ENCODE results near the gene MKNK2. TPM values are rescaled to one million over a fixed set of nuclear protein-coding genes. Genes with fewer than 3 reads are reported as not detected.

MKNK2 gene
- total and polyA plus RNA-seq, 2 donors (not counting 3 experiments of a cell fraction or from before 2014, with no cell fraction given), result 65.1 to 86.1 TPM

DNA sequence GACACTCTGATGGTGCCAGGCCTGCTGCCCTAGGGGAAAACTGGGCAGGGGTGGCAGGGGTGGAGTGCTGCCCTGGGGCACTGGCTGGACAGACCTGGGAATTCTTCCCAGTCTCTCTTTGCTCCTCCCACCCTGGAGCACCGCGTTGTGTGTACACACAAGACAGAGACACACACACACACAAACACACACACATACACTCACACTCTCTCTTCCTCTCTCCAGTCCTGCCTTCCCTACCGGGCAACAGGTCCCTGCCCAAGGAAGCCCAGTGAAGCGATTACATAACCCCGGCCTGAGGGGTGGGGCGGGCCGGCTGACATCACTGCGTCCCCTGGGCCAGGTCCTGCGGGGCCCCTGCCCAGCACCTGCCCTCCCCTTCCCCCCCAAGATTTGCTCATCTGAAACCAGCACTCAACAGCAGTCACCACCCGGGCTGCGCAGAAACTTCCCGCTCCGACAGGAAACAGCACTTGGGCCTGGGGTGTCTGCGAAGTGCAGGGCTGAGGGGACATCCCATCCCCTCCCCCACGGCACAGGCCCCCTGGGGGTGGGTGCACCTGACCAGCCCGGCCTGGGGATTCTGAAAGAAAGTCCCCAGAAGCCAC is 1.2 kb downstream of the MKNK2 start:
- no peaks in the 10 kb centered on the region for H3K9me3 ChIP-seq (replicated peaks; ENCODE audit: control insufficient read depth, insufficient read depth, low read length)
- BruUV-seq (replicated peaks), result no TSS peak
- H3K4me3 ChIP-seq (replicated peaks in 1 of 3; ENCODE audit: insufficient read depth in 1 of 3, low read depth in 1 of 3, low read length in 3 of 3), result peak overlapping the region; percentile 81 to 95 (median 81)
- peak overlapping the region; percentile 67 for H3K9ac ChIP-seq (replicated peaks; ENCODE audit: extremely low read depth, insufficient read depth, low read length)
- DNase-seq (ENCODE audit: low read depth, low spot score), result peak; percentile 56
- FAIRE-seq, result peak; percentile 67
- no peak overlapping the region for H2AFZ ChIP-seq (ENCODE audit: low read depth, low read length)
- peaks cover 4 to 11% of the 10 kb centered on the region in 2 experiments for H3K36me3 ChIP-seq (ENCODE audit: control insufficient read depth in 2 of 2, extremely low read depth in 1 of 2, insufficient read depth in 2 of 2, low read length in 2 of 2)
- dilution Hi-C loops (cut with MboI; ENCODE audit: extremely low pct_ligation_motif_present, low sequenced_read_pairs) (no loop called here), intact Hi-C loops (cut with micrococcal nuclease) (no loop called here)
- no peak for TF ChIP-seq MYC (IDR thresholded peaks at IDR 0.05; ENCODE audit: low read depth, low read length)
- TF ChIP-seq POLR2A (IDR thresholded peaks at IDR 0.05; ENCODE audit: low read depth, low read length), result no peak
- no peak for TF ChIP-seq EZH2 (IDR thresholded peaks at IDR 0.05; ENCODE audit: borderline replicate concordance, low read depth, low read length, severe bottlenecking)
- TF ChIP-seq, protein P1, sequence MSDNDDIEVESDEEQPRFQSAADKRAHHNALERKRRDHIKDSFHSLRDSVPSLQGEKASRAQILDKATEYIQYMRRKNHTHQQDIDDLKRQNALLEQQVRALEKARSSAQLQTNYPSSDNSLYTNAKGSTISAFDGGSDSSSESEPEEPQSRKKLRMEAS (IDR thresholded peaks at IDR 0.05; ENCODE audit: insufficient read depth, insufficient read length), result no peak
- TF ChIP-seq FOS (IDR thresholded peaks at IDR 0.05; ENCODE audit: borderline replicate concordance, insufficient read depth, low read length), result no peak
- TF ChIP-seq, protein P2, sequence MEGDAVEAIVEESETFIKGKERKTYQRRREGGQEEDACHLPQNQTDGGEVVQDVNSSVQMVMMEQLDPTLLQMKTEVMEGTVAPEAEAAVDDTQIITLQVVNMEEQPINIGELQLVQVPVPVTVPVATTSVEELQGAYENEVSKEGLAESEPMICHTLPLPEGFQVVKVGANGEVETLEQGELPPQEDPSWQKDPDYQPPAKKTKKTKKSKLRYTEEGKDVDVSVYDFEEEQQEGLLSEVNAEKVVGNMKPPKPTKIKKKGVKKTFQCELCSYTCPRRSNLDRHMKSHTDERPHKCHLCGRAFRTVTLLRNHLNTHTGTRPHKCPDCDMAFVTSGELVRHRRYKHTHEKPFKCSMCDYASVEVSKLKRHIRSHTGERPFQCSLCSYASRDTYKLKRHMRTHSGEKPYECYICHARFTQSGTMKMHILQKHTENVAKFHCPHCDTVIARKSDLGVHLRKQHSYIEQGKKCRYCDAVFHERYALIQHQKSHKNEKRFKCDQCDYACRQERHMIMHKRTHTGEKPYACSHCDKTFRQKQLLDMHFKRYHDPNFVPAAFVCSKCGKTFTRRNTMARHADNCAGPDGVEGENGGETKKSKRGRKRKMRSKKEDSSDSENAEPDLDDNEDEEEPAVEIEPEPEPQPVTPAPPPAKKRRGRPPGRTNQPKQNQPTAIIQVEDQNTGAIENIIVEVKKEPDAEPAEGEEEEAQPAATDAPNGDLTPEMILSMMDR (IDR thresholded peaks at IDR 0.05; ENCODE audit: extremely low read depth in 1 of 2, insufficient read depth in 1 of 2, low read depth in 1 of 2, low read length in 2 of 2), result no peak
- no peak for TF ChIP-seq JUN (IDR thresholded peaks at IDR 0.05; ENCODE audit: borderline replicate concordance, insufficient read depth, insufficient read length, low read depth)
- no peaks in the 10 kb centered on the region for H3K9me1 ChIP-seq (replicated peaks; ENCODE audit: control insufficient read depth, extremely low read depth, insufficient read depth, low read length)
- peaks cover 45% of the 10 kb centered on the region for H3K79me2 ChIP-seq (ENCODE audit: control insufficient read depth, insufficient read depth, low read length)
- CTCF ChIA-PET, result interaction anchor here (0.9 to 2.6 kb wide), 3 partner anchors 9 to 30 kb away, joined by 3 to 11 read pairs (median 4); no protein-coding TSS in a partner anchor
- H3K27me3 ChIP-seq (ENCODE audit: control insufficient read depth in 2 of 2, insufficient read depth in 2 of 2, low read length in 2 of 2), result no peaks in the 10 kb centered on the region
- H3K4me1 ChIP-seq (ENCODE audit: control insufficient read depth, extremely low read depth, insufficient read depth, low read length), result peaks cover 29% of the 10 kb centered on the region
- H3K4me2 ChIP-seq (ENCODE audit: insufficient read depth, low read length), result peak overlapping the region; percentile 82
- H4K20me1 ChIP-seq (replicated peaks; ENCODE audit: control insufficient read depth, extremely low read depth, insufficient read depth, low read length), result no peaks in the 10 kb centered on the region
- H3K27ac ChIP-seq (ENCODE audit: insufficient read depth, low read depth, low read length), result no peak overlapping the region
- POLR2A ChIA-PET, result no interaction called here

All from endothelial cell of umbilical vein (primary cell).